GM18951 (cell line): ENCODE results near the gene SLC51B.
"Not testable (repeated sequence)": the region's sequence is repeated elsewhere in the genome, so short reads cannot be mapped to it uniquely, and the experiment has no call there.

Experiments
- POLR2A ChIP-seq: IDR thresholded peaks from 4 replicates; pipeline ENCODE4 v1.6.1; 2011; ENCODE audit warnings: mild to moderate bottlenecking; ENCODE audit not compliant: insufficient read length, insufficient read depth; ENCODE audit errors: extremely low read depth
- in situ Hi-C: fragments of 300-500 bp; cut with MboI; formaldehyde crosslinking; loops from one replicate; pipeline ENCODE4 v1.12.0; 2022; ENCODE audit warnings: low sequenced_read_pairs, mixed read lengths, inconsistent platforms; ENCODE audit not compliant: unreplicated experiment

Gene SLC51B

GRCh38 chr15:65044724-65045481, at the start of gene SLC51B:
Gene SLC51B, plus strand, starts transcription at chr15:65045387. Its CDS starts 4,618 bp downstream, at chr15:65050005.
- no peak for TF ChIP-seq POLR2A
- in situ Hi-C loops = loop anchor here (25.0 kb wide), 1 partner anchor 242 kb away; the partner anchor contains the start of genes PARP16 and RNU5A-1

- no peak for TF ChIP-seq POLR2A
- in situ Hi-C loops = no loop called here
These were observed 48.1 kb upstream of the SLC51B start for GRCh38 chr15:64997066-64997465.

- in situ Hi-C loops = no loop called here
These were observed 47.3 kb upstream of the SLC51B start for GRCh38 chr15:64997745-64998375.

GRCh38 chr15:65004993-65005392, 40.2 kb upstream of the SLC51B start:
- TF ChIP-seq POLR2A = no peak
- in situ Hi-C loops = no loop called here

More at GRCh38 chr15:64997745-64998375, 47.3 kb upstream of the SLC51B start:
- TF ChIP-seq POLR2A = no peak

GRCh38 chr15:65006876-65007275, 38.3 kb upstream of the SLC51B start:
- in situ Hi-C loops = no loop called here
- TF ChIP-seq POLR2A = no peak

GRCh38 chr15:65008983-65009382, 36.2 kb upstream of the SLC51B start:
- in situ Hi-C loops = no loop called here
- no peak for TF ChIP-seq POLR2A

- in situ Hi-C loops = not testable (repeated sequence)
These were observed 34.0 kb upstream of the SLC51B start for GRCh38 chr15:65011198-65011597.

- in situ Hi-C loops = no loop called here
- TF ChIP-seq POLR2A = no peak
These were observed 24.8 kb upstream of the SLC51B start for GRCh38 chr15:65020419-65020818.

- in situ Hi-C loops = no loop called here
- no peak for TF ChIP-seq POLR2A
These were observed 23.7 kb upstream of the SLC51B start for GRCh38 chr15:65021488-65021887.

GRCh38 chr15:65026756-65027155, 18.4 kb upstream of the SLC51B start:
- no peak for TF ChIP-seq POLR2A
- in situ Hi-C loops = loop anchor here (25.0 kb wide), 1 partner anchor 261 kb away; the partner anchor contains the start of genes PARP16 and RNU5A-1

- in situ Hi-C loops = loop anchor here (25.0 kb wide), 1 partner anchor 260 kb away; the partner anchor contains the start of genes PARP16 and RNU5A-1
- TF ChIP-seq POLR2A = no peak
These were observed 17.6 kb upstream of the SLC51B start for GRCh38 chr15:65027593-65027992.

- TF ChIP-seq POLR2A = no peak
- in situ Hi-C loops = loop anchor here (25.0 kb wide), 1 partner anchor 259 kb away; the partner anchor contains the start of genes PARP16 and RNU5A-1
These were observed 16.8 kb upstream of the SLC51B start for GRCh38 chr15:65028338-65028737.

- TF ChIP-seq POLR2A = peak; percentile 97
- in situ Hi-C loops = loop anchor here (25.0 kb wide), 1 partner anchor 258 kb away; the partner anchor contains the start of genes PARP16 and RNU5A-1
These were observed 16.1 kb upstream of the SLC51B start, which contains the start of gene MTFMT for GRCh38 chr15:65028921-65029735. Gene MTFMT, minus strand, starts transcription at chr15:65029639. Its CDS starts 26 bp downstream, at chr15:65029613.

- no peak for TF ChIP-seq POLR2A
- in situ Hi-C loops = loop anchor here (25.0 kb wide), 1 partner anchor 258 kb away; the partner anchor contains the start of genes PARP16 and RNU5A-1
These were observed 15.4 kb upstream of the SLC51B start for GRCh38 chr15:65029736-65030208.
